GM19438 (cell line): Measurements from ENCODE around the gene FOXO3B.
"Not testable (repeated sequence)": the region's sequence is repeated elsewhere in the genome, so short reads cannot be mapped to it uniquely, and the experiment has no call there.

Experiments used
- ATAC-seq: cut with Tn5 transposase; IDR thresholded peaks from one replicate; pipeline ENCODE4 v1.9.1; 2021; ENCODE audit warnings: low read depth; ENCODE audit not compliant: unreplicated experiment

The FOXO3B gene

DNA sequence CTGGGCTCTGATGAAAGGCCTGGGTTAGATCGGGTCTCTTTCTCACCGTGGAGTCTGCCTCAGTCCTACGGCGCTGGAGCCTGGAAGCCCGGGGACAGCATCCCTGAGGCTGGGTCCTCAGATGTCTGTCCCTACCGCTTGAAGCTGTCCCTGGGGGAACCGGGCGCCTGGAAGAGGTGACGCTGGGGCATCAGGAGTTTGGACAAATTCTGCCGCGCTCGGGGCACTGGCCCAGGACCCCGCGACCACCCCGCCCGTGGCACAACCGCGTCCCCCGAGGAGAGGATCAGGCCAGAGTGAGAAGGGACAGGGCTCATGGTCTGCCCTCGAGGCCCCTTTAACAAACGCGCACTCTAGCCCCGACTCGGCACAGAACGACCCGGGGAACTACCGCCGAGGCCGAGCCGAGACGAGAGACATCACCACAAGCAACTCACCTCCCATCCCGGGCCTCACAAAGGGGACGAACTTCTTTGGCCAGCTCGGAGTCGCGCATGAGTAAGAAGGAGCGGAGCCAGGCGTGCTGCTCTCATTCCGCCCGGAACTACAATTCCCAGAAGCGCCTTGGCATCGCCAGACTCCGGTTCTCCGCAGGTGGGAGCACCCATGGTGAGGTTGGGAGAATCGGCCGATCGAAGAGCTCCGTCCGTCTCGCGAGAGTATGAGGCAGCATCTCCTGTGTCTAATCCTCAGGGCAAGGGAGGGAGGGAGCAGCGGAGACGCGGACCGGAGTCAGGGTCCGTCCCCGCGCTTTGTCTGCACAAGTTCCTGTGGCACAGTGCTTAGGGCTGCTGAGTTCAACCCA, at the start of gene FOXO3B:
FOXO3B (minus strand) TSS at position 548 of the 805 bp plus-strand sequence. CDS start 663 bp downstream, outside the sequence.
- ATAC-seq = peak; percentile 71

DNA sequence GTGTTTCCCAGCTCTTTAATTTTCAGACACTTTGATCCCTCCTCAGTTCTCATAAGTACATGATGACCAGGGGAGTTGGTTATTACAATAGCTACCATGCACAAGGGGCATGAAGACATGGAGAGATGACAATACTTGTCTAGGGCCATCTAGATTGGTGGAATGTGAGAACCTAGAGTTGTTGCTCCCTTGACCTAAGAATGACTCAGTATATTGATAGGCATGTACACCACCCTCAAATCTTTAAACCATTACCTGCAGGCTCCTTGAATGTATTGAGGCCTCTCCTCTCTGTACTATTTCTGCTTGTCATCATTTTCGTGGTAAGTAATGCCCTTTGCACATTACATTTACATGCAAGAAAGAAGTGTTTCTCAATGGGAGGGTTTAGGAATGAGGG, 41.4 kb upstream of the FOXO3B start:
- not testable (repeated sequence) for ATAC-seq

DNA sequence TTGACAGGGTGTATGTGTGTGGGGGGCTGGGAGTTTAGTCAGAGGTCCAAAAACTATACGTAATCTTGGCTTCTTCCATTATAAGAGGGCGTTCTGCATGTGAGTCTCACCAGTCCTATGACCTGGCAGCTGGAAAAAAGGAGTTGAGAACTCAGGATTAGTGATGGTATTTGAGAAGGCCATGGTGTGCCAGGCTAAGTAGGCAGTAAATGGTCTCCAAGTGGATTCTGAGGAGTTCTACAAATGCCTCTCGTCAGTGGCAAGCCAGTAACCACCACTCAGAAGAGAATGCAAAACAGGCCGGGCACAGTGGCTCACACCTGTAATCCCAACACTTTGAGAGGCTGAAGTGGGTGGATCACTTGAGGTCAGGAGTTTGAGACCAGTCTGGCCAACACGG, 40.5 kb upstream of the FOXO3B start:
- not testable (repeated sequence) for ATAC-seq

DNA sequence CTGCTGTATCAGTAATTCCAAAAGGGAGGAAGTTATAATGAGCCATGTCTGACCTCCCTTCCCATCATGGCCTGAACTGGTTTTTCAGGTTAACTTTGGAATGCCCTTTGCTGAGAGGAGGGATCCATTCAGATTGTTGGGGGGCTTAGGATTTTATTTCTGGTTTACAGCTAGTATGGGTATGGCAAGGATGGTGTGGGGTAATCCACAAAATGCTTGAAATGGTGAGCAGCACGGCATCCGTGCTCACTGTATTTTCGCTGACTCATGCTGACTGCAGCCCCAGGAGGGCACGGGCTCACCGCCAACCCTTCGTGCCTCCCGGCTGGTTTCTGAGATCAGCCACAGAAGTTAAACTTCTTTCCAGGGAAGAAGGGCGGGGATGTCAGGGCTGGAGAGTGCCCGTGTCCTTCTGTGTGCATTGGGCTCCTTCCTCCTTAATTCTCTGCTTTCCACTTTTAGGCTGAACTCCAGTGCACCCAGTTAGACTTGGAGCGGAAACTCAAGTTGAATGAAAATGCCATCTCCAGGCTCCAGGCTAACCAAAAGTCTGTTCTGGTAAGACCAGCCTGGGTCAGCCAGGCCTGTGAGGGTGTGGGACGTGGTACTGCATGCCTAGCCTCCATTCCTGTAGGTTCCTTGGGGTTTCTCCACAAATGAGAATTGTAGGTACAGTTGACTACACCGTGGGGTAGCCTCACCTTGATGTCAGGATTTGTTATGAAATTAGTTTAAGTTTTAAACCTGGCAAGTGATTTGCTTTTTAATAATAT, 39.8 kb upstream of the FOXO3B start:
- ATAC-seq = not testable (repeated sequence)

DNA sequence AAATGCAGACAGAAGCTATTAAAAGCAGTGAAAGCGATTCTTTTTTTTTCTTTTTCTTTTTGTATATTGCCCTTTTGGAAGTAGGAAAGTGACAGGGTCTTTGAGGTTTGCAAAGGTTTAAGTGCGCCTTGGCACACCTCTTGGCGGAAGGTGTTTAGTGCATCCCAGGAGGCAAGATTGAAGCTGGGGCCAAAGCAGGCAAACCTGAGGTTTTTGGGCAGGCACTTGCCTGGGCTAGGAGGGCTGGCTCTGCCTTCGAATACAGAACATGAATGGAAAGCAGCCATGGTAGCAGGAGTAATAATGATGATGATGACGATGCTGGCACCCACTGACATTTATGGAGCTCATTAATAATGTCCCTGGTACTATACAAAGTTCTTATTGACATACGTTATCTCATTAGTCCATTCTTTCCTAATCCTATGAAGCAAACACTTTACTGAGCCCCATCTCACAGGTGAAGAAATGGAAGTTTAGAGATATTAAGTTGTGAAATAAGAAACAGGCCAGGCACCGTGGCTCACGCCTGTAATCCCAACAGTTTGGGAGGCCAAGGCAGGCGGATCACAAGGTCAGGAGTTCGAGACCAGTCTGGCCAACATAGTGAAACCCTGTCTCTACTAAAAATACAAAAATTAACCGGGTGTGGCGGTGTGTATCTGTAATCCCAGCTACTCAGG, 37.5 kb upstream of the FOXO3B start:
- ATAC-seq = not testable (repeated sequence)

- not testable (repeated sequence) for ATAC-seq
Measured at GRCh38 chr17:18718643-18719427, 36.7 kb upstream of the FOXO3B start.

- not testable (repeated sequence) for ATAC-seq
Measured at GRCh38 chr17:18712354-18712999, 30.4 kb upstream of the FOXO3B start.

GRCh38 chr17:18708215-18708614, 26.1 kb upstream of the FOXO3B start:
- ATAC-seq = not testable (repeated sequence)

DNA sequence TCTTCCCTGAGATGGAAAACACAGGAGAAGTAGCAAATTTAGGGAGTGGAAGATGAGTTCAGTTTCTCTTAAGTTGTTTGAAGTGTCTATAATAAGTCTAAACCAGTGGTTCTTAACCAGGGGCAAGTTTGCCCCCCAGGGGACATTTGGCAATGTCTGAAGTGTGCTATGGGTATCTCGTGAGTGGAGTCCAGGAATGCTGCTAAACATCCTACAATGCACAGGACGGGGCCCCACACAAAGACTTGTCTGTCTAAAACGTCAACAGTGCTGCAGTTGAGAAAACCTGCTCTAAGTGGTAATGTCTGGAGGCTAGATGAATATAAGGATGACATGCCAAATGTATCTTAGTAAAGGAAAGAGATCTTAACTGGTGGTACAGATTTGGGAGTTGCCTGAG, 23.8 kb upstream of the FOXO3B start:
- not testable (repeated sequence) for ATAC-seq

DNA sequence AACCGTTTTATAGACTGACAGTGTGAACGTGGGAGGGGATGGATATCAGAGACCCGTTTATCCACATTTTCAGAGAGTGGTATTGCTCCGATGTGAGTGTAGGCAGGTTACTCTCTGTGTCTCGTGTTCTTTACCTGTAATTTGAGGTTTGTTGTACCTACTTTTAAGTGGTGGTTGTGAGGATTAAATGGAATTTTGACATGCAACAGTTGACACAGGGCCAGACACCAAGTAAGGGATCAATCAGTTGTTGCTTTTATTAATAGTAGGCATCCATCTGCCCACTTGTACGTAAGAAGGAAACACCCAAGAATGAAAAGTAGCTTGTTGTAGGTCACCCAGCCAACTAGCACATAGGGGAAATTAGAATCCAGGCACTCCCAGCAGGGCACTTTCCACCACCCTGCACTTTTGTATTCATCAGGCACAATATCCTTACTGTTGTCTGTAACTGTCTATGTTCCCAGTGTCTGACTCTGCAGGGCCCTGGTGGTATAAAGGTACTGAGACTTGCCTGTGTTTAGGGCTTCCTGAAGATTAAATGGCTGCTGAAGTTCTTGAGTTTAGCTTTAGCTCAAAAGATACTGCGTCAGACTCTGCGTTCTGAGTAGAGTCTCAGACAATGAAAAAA, 16.5 kb upstream of the FOXO3B start:
- ATAC-seq = not testable (repeated sequence)

DNA sequence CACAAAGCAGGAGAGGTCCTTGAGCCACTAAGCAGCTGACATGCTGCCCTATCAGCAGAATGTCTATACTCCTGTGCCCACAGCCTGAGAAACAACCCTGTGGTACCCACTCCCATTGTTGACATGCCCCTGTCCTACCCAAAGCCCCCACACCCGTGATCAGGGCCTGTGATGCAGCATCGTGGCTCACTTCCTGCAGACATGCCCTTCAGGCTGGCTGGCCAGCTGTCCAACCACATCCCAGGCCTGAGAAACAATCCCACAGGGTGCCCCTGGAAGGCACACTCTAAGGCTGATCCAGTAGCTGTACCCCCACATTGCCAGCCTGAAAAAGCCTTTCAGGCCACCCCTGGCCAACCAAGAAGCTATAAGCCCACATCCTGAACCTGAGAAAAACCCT, 13.0 kb upstream of the FOXO3B start:
- ATAC-seq = not testable (repeated sequence)

DNA sequence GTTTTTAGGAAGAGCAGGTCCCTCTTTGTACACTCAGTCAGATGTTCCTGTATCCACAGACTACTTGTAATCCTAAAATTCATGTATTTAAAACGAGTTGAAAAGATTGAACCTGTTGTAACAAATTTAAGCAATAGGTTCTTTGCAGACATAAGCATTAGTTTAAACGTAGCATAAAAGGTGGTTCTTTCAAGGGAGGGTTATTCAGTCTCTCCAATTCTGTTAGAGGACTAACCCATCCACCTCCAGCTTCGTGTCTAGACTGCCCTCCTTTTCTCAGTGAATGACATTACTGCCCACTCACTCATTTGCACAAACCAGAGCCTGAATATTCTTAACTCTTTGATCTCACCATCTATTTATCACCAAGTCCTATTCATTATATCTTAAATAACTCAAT, 554 bp upstream of the FOXO3B start:
- ATAC-seq = not testable (repeated sequence)

DNA sequence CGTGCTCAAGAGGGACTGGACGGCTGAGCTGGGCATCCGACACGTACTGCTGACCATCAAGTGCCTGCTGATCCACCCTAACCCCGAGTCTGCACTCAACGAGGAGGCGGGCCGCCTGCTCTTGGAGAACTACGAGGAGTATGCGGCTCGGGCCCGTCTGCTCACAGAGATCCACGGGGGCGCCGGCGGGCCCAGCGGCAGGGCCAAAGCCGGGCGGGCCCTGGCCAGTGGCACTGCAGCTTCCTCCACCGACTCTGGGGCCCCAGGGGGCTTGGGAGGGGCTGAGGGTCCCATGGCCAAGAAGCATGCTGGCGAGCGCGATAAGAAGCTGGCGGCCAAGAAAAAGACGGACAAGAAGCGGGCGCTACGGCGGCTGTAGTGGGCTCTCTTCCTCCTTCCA, 4.7 kb downstream of the FOXO3B start:
- not testable (repeated sequence) for ATAC-seq

DNA sequence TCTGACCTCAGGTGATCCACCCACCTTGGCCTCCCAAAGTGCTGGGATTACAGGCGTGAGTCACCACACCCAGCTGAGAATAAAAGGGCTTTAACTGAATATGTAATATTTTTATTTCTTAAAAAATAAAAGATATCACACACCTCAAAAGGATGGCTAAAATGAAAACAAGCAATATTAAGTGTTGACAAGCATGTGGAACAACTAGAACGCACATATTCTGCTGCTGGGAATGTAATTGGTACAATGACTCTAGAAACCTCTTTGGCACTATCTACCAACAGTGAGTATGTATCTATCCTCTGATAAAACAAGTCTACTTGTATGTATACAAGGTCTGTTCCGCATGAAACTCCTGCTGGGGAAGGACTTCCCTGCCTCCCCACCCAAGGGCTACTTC, 5.2 kb downstream of the FOXO3B start:
- not testable (repeated sequence) for ATAC-seq

DNA sequence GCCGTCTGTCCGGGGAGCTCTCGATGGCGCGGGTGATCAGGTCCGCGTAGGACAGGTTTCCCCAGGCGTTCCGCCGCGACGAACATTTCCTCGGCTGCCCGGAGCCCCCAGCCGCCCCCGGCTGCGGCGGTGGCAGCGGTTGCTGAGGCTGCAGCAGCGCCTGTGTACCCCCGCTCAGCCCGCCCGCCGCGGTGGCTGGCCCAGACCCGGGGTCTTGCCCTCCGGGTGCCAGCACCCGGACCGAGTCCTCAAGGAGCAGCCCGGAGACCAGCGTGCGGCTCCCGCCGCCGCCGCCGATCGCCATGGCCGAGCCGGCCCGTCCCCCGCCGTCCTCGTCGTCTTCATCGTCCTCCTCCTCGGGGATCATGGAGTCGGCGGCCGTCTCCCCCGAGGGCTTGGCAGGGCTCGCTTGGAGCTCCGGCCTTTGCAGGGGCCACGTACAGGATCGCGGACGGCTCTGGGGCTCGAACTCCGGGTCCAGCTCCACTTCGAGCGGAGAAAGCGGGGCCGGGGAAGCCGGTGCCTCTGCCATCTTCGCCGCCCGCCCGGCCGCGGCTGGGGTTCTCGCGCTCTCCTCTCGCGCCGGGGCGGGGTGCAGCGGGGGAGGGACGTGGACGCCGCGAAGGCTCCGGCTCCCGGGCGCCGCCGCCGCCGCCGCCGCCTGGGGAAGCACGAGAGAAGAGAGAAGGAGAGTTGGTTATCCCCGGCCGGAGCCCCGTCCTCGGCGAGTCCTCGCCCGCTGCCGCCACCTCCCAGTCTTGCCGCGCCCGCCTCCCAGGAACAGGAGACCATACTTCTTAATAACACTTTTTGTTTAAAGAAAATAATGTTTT, 9.5 kb downstream of the FOXO3B start:
- not testable (repeated sequence) for ATAC-seq

DNA sequence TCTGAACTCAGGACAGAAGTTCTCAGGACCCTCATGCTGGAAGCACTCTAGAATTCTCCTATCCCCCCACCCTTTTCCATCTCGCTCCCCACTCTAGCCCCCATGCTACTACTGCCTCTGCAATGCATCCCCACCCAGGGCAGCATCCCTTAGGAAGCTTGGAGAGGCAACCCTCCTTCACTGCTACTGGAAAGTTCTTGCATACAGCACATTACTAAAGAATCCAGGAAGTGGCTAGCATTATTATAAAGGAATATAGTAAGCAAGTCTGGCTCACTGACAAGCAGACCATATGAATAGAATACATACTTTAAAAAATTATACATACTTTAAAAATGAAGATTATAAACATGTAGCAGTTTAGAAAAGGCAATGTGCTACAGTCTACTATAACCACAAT, 13.5 kb downstream of the FOXO3B start:
- ATAC-seq = not testable (repeated sequence)

GRCh38 chr17:18667535-18667934, 14.6 kb downstream of the FOXO3B start:
- not testable (repeated sequence) for ATAC-seq

DNA sequence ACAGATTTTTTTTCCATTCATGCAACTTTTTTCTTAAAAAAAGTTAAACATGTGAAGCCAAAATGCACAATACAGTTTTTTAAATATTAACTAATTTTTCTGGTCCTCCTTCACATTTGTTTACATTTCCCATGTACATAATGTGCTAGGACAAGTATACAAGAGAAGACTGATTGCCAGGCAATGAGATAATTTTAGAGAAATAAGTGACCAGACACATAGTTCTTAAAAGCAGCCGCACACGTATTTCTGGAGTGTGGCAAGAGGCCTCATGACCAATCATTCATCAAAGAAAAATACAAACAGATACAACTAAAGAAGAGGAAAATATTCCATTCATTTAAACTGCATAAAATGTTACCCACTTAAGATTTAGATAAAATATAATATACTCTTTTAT, 15.8 kb downstream of the FOXO3B start:
- ATAC-seq = not testable (repeated sequence)
